Fibroblast of pulmonary artery (primary cell): ENCODE results near the gene RNFT2.
"Not testable (repeated sequence)": the region's sequence is repeated elsewhere in the genome, so short reads cannot be mapped to it uniquely, and the experiment has no call there.

Source experiments
- DNase-seq: peaks from one replicate; pipeline ENCODE4 v3.0.0-alpha.2; 2010; ENCODE audit warnings: low read depth
- H3K4me3 ChIP-seq: replicated peaks from 2 replicates; pipeline ENCODE4 v1.5.1; 2011; ENCODE audit warnings: low read depth, mild to moderate bottlenecking, control low read depth, low read length, moderate library complexity
- CTCF ChIP-seq: IDR thresholded peaks from 2 replicates; pipeline ENCODE4 v1.5.1; 2011; ENCODE audit warnings: mild to moderate bottlenecking, control low read depth, low read length, inconsistent platforms; ENCODE audit errors: missing control alignments

The RNFT2 gene

GRCh38 chr12:116777245-116777644, 39.1 kb downstream of the RNFT2 start:
- TF ChIP-seq CTCF = no peak
- no peak overlapping the region for H3K4me3 ChIP-seq
- DNase-seq = no peak

GRCh38 chr12:116779597-116779996, 41.5 kb downstream of the RNFT2 start:
- no peak for TF ChIP-seq CTCF
- no peak for DNase-seq

GRCh38 chr12:116780942-116781341, 42.8 kb downstream of the RNFT2 start:
- no peak for TF ChIP-seq CTCF
- no peak overlapping the region for H3K4me3 ChIP-seq
- no peak for DNase-seq

More at GRCh38 chr12:116779597-116779996, 41.5 kb downstream of the RNFT2 start:
- H3K4me3 ChIP-seq = no peak overlapping the region

- no peak for TF ChIP-seq CTCF
- no peak overlapping the region for H3K4me3 ChIP-seq
- DNase-seq = no peak
Measured at GRCh38 chr12:116783525-116784237, 45.6 kb downstream of the RNFT2 start.

- no peak for DNase-seq
- no peak for TF ChIP-seq CTCF
- H3K4me3 ChIP-seq = no peak overlapping the region
Measured at GRCh38 chr12:116784238-116784612, 46.1 kb downstream of the RNFT2 start.

- not testable (repeated sequence) for DNase-seq, H3K4me3 ChIP-seq
Measured at GRCh38 chr12:116789562-116789961, 51.4 kb downstream of the RNFT2 start.

GRCh38 chr12:116790066-116790465, 52.0 kb downstream of the RNFT2 start:
- no peak for TF ChIP-seq CTCF
- no peak overlapping the region for H3K4me3 ChIP-seq
- DNase-seq = no peak
